Activated T-cell treated with anti-CD3 and anti-CD28 coated beads for 48 hours (primary cell): ENCODE data around the gene MYO16.
"Not testable (repeated sequence)": the region's sequence is repeated elsewhere in the genome, so short reads cannot be mapped to it uniquely, and the experiment has no call there.

Source experiments
- DNase-seq: peaks from one replicate; pipeline ENCODE4 v3.0.0-alpha.2; 2020; ENCODE audit warnings: low read depth

Gene MYO16

DNA sequence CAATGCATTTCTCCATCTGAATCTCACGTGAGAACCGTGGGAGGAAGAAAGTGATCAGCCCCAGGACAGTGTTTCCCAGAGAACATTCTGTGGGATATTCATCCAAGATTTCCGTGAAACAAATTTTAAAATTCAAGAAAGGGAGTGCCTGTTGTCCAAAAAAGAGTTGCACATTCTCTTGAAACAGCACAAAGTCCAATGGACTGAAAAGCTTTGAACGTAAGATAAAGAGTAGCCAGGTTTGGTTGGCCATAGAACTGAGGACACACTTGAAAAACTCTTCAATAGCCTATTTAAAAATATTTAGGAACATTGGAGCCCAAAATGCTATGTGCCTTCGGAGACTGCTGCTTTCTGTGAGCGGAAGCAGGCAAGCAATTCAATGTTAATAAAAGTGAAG is 353.9 kb downstream of the MYO16 start:
- no peak for DNase-seq

DNA sequence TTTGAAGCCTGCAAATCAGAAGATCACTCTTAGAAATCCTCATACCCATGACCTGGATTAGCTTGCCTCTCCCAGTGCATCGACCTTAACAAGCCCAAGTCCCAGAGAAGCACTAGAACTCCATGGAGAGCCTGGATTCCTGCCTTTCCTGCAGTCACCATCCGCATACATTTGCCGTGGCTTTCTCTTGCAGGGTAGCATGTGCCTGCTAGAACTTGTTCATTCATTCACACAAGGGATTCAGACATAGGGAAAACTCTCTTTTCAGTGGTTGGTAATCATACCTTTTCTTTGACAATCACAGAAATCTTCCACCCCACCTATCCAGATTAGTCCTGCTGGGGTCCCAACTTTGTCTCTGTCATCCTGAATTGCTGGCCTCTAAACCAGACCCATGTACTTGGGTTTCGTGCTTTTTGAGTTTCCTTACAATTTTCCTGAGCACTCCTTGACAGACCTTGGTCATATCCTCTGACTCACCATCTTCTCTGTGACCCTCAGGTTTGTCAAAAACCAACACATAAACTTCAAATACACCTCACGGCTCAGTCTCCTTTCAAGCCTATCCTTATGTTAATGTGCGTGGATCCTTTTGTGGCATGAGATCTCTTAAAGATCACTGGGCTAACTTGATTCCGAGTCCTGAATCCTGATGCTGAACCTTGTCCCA is 355.0 kb downstream of the MYO16 start:
- no peak for DNase-seq

DNA sequence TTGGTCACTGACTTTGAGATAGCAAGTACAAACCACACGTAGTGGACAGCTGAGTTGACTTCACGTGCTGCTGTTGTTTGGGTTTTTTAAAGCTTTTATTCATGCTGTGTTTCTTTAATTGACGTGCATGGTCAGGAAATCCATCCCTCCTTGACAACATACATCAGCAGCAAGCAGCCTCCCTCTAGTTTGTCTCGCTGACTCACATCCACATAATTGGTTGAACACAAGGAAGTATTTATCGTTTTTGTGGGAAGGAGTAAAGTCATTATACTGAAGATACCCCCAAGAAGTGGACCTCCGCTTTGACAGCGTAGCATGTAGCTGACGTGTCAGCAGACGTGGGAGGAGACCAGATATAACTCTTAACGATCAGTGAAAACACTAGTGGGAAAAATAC is 355.8 kb downstream of the MYO16 start:
- no peak for DNase-seq

DNA sequence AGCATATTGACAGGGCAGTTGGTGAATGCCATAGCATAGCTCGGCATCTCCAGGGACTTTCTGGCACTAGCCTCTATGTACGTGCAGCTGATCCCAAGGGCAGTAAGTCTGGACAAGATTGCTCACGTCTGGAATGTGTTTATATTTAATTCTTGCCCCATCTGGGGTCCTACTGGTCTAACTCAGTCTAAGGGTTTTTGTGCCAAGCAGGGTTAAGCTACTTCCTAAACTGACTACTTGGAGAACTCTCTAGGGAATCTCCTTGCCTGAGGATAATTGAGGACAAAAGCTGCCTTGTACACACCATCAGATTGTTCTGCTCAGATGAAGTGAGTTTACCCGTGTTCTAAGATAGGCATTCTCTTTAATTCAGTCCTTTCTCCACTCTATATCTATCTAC is 358.1 kb downstream of the MYO16 start:
- no peak for DNase-seq

DNA sequence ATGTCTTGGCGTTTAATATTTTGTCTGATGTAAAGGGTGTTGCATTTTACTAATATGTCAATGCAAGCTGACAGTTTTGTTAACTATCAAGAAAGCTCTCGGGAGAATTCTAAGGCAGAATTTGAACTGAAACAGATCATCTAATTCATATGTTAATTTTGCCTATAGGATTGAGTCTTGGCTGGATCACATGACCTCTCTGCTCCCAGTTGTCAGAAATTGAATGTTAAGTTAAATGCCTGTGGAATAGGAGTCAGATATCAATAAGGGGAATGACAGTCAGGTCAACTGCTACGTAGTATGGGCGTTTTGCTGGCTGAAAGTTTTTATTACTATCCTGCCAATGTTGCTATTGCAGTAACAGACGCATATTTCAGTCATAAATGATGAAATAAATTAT is 358.5 kb downstream of the MYO16 start:
- DNase-seq = no peak

DNA sequence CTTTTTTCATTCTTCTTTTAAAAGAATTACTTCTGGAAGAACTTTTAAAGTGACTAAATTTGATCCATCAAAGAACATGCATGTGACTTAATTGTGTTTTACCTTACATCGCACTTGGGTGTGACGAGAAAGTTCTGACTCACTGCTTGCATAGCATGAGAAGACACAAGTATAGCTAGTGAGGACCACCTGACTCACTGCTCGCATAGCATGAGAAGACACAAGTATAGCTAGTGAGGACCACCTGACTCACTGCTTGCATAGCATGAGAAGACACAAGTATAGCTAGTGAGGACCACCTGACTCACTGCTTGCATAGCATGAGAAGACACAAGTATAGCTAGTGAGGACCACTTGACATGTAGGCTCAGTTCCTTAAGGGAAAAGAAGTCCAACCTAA is 362.0 kb downstream of the MYO16 start:
- not testable (repeated sequence) for DNase-seq

DNA sequence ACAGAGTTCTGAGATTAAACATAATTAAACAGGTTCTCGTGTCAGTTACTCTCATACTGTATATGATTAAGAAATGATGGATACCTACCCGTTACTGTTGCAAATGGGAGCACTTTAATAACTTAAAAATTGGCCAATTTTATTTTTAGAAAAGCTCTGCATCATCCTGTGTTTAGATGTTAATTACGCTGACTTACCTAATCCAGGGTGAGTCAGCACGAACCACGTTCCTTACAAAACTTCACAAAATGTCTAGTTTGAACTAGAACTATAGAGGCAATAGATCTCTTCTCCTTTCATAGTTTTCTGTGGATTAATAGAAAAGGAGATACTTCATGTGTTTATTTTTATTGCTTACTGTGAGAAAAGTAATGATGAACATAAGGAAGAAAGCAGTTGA is 363.9 kb downstream of the MYO16 start:
- DNase-seq = no peak

DNA sequence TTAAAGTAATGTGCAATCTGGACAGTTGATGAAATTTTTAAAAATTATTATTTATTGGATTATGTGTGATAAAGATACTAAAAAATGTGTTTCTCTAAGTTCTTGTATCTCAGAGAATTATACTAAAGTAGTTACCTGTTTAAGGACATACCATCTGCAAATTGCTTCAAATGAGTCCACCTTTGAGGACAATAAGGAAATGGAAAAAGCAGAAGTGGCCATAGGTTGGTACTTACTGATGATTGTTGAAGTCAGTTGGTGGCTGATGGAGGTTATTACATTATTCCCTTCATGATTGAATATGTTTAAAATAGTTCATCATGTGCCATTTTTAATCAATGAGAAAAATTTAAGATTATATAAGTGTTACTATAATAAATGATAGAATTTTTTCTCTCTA is 367.0 kb downstream of the MYO16 start:
- no peak for DNase-seq

DNA sequence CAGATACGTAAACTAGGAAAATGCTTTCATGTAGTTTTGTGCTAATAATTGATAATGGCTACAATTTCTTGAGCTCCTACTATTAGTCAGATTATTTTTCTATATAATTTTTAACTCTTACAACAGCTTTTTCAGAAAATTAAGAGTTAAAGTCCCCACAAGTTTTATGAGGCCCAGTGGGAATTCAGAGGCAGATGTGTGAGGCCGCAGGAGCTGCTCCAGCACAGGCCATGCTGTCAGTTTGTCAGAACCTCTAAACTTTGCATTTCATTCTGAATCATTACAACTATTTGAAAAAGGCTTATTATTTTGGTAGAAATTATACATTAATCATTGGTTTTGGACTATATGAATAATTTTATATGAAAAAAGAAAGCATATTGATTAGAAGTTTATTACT is 370.8 kb downstream of the MYO16 start:
- no peak for DNase-seq

DNA sequence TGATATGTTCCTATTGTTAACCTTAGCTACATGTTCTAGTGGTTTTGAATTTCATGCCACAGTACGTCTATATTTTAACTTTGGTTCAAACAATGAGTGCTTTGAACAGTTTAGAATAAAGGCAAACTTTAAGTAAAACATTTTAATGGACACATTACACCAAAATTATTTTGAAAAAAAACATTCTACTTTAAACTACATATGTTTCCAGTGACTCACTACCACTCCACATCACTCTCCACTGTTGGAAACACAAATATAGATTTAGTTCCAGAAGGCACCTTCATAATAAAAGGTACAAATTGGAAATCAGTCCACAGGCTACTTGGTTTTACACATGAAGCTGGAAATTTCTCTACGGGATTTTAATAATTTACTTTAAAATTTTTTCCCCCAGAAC is 373.5 kb downstream of the MYO16 start:
- DNase-seq = no peak

DNA sequence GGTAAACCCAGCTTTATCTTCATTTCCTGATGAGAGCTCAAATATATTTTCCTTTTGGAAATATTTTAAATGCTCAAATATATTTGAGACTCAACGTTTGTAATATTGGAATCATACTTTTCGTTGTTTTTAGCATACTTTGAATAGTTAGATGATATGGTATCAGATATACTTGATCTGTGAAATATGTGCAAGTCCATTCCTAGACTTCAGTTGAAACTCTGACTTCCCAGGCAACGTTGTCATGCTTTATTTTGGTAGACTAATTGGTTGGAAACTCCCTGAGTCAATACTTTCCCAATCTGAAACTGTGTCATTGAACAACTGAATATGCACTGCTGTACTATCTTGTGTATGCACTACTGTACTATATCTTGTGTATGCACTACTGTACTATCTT is 378.5 kb downstream of the MYO16 start:
- no peak for DNase-seq

DNA sequence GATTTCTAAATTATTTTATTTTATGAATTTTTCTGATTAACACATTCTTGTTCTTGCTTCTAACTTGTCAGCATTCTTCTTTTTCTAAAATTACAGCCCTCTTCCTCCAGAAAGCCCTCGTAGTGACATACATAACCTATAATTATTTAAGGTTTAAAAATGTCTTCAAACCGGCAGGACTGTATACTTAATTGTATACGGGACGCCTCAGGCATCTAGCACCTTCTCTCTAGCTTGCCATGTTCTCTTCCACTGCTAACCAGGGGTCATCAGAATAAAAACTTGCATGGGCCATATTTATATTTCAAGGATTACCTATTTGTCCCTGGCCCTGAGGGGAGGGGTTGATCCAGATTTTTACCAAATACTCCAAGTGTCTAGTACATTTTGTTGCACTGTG is 380.3 kb downstream of the MYO16 start:
- no peak for DNase-seq

DNA sequence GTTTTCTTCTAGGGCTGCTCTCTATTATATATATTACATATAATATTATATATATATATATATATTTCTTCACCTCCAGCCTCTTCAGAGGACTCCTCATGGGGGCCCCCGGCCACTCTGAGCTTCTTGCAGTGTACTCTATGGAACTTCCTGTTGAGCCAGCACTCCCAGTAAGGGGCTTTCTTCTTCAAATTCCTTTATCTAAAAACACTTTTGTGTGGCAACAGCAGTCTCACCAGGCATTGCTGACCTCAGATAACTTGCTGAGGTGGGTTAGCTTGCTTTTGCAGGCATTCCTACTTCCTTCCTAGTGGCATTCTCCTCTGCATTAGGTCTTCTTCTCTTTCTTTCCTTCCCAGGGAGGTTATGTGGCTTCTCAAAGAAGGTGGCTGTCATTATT is 381.5 kb downstream of the MYO16 start:
- DNase-seq = no peak

DNA sequence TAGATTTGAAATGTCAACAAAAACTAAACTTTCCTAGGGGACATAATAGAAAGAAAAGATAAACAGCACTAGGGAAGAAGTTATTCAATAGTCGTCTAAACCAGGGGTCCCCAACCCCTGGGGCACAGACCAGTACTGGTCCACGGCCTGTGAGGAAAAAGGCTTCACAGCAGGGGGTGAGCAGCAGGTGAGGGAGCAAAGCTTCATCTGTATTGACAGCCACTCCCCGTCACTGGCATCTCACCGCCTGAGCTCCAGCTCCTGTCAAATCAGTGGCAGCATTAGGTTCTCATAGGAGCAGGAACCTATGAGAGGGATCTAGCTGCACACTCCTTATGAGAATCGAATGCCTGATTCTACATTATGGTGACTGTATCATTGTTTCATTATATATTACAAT is 382.7 kb downstream of the MYO16 start:
- DNase-seq = no peak

DNA sequence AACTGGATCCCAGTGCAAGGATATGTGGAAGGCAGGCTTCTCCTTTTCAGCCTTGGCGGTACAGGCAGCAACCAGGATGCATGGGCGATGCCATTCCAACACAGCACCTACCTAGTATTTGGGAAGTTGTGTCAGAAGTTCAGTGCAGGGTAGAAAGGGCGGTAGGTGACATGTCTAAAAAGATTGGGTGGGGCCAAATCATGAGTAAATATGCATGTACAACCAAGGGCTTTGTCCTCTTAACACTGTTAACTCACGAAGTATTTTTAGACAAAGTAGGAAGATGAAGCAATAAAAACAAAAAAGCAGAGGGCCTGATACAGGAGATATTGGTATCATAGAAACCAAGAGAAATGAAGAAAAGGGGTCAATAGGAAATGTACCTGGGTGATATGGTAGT is 392.1 kb downstream of the MYO16 start:
- DNase-seq = no peak

DNA sequence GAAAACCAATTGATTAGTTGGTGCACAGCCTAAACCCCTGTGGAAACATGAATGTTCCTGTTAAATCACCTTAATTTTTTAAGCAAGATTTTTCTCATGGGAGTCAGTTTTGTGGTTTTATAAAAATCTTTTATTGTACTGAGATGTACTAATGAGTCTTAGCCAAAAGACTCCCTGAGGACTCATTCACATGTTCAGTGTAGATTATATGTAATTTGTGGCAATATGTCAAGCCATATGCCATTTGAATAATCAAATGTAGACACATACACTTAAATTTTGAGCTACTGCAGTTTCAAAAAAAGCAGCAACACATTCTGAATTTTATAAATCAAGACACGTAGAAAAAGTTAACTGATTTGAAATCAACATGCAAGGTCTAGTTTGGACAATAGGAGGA is 395.2 kb downstream of the MYO16 start:
- DNase-seq = no peak

DNA sequence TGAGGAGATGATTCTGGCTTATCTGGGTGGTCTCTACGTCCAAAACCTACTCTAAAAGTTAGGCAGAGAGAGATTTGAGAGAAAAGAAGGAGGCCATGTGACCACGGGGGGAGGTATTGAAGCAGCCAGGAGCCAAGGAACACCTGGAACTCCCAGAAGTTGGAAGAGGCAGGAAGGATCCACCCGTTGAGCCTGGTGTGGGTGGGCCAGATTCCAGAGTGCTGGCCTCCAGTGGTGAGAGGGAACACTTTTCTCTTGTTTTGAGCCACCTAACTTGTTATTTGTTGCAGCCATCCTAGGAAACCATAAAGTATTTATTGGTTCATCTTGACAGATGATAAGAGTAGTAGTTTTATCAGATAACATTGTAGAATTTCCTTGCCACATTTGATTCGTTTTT is 396.9 kb downstream of the MYO16 start:
- DNase-seq = no peak

DNA sequence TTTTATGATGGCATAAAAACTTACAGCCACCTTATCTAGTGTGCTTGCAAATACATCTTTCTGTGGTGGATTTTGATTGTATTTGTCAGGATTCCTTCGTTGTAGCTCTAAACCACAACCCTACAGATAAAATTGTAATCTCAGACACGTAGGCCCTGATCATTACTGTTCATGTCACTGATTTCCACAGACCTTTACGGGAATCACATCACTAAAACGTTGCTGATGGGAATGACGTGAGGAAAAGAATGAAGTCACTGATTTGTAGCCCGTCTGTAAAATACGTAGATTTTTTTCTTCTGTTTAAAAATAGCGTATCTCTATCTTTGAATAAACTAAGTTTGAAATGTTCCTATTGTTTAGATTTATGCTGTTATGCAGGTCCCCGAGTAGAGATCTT is 399.2 kb downstream of the MYO16 start:
- no peak for DNase-seq

DNA sequence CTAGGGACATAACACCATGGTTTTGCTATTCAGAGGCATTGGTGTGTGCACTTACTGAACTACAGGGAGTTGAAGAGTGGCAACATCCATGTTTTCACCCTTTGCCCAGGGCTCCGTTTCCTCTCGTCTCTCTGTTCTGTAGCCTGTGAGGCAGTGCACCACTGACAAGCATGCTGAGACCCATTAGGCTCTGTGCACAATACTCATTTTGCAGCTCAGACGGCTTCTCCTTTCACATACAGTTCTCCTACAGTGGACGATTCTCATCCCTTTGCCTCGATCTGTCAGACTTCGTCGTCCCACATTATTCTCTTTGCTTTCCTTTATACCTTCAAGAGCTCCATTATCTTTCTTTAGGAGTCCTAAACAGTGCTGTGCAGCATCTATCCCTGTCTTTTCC is 403.7 kb downstream of the MYO16 start:
- DNase-seq = no peak

DNA sequence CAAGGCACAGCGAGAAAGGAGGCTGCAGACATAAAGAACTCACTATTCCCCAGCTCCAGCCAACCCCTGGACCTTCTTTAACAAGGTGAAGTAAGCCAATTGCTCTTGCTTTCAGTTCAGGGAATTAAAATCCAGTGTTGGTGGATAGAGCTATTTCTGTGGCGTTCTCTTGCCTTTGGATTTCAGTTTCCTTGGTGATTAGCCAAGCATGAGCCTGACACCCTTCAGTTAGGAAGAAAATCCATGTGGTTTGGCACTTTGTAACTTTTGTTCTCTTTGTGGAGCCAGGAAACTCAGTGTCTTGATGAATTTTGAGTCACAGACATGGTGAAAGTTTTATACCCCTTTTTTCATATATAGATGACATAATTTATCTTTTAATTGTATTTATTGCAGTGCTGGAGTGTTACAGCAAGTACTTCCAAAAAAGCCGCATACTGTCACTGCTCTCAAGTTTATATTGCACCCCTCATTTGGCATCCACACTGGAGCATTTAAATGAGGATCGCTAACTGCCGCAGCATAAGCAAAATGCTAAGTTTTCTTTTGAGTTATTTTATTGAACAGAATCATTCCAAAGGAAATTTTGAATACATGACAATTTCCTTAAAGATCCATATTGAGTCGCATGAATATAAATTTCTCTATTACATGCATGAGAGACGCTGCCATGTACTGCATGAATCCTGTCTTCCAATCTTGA is 406.8 kb downstream of the MYO16 start:
- DNase-seq = no peak

DNA sequence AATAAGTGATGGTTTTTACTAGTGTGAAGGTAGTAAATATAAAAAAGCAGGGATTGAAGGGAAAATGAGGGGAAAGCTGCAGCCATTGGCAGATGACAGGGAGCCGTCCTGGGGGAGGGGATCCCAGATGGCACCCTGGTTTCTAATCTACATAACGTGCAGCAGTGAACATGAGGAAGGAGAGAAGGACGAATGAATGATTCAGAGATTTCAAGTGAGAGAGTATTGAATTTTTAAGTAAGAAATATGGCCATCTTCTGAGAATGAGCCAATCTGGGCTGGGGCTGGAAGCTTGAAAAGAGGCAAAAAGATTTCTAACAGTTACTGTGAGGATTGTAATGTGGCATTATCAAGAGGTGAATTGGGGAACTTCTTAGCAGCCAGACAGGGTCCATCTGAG is 414.2 kb downstream of the MYO16 start:
- DNase-seq = no peak

DNA sequence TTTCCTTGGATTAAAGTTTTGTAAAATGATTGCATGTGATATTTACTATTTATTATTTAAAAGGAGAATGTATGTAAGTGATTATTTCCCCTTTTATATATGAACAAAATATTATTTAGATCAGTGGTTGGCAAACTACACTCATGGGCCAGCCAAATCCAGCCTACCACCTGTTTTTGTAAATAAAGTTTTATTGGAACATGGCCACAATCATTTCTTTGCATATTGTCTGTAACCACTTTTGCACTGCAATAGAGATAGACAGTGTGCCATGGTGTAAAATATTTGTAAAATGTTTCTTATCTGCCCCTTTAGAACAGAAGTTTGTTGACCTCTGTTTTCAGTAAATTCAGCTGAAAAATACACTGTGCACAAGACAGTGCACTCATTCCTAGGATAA is 426.4 kb downstream of the MYO16 start:
- no peak for DNase-seq

DNA sequence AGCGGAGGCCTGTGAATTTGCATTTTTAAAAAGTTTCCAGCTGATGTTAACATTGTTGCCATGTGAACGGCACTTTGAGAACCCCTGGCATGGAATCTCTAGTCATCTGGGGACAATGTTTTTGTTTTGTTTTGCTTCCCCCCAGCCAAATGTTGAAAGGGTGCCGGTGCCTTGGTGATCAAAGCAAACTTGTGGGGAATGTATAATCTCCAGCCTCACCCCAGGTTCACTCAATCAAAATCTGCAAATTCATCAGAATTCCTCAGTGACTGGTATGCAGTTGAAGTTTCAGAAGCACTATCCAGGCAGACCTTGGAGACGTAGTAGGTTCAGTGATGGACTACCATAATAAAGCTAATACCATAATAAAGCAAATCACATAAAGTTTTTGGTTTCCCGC is 428.7 kb downstream of the MYO16 start:
- no peak for DNase-seq

DNA sequence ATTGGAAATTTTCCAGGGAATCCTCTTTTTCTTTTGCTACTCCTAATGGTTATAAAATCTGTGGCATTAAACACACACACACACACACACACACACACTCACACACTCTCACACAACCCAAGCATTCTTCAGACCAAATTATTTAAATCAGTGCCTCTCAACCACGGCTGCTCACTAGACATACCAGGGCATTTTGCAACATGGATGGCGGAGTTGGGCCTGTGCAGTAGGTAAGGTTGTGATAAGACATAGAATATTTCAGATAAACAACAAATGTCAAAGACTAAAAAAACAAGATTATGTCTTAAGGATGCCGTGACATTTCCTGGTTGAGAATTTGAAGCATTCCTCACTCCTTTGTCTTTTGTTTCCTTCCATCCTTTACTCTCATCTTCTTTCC is 443.1 kb downstream of the MYO16 start:
- DNase-seq = no peak
